SJCRH30 (cell line): ENCODE measurements around the gene ZCCHC7. TPM values are rescaled to one million over a fixed set of nuclear protein-coding genes. Genes with fewer than 3 reads are reported as not detected.

ENCODE experiments used
- DNase-seq, 2 experiments: peaks; one replicate each; pipeline ENCODE4 v3.0.0-alpha.2; 2015 to 2020
- H3K27ac ChIP-seq: fragments of 250-450 bp; sonication (Bioruptor Pico); 2 replicates; pipeline ENCODE4 v1.5.1; 2020; ENCODE audit warnings: mild to moderate bottlenecking, moderate library complexity
- H3K27me3 ChIP-seq: fragments of 250-450 bp; sonication (Bioruptor Pico); 2 replicates; pipeline ENCODE4 v1.5.1; 2020; ENCODE audit warnings: mild to moderate bottlenecking, moderate library complexity
- H3K36me3 ChIP-seq: fragments of 250-450 bp; sonication (Bioruptor Pico); 2 replicates; pipeline ENCODE4 v1.5.1; 2020; ENCODE audit warnings: mild to moderate bottlenecking, moderate library complexity
- H3K4me1 ChIP-seq: fragments of 250-450 bp; sonication (Bioruptor Pico); 2 replicates; pipeline ENCODE4 v1.5.1; 2020; ENCODE audit warnings: mild to moderate bottlenecking, moderate library complexity
- H3K4me3 ChIP-seq: fragments of 250-450 bp; sonication (Bioruptor Pico); 2 replicates; pipeline ENCODE4 v1.5.1; 2020; ENCODE audit warnings: mild to moderate bottlenecking, moderate library complexity
- H3K9me3 ChIP-seq: fragments of 250-450 bp; sonication (Bioruptor Pico); replicated peaks from 2 replicates; pipeline ENCODE4 v1.5.1; 2020; ENCODE audit warnings: mild to moderate bottlenecking, moderate library complexity
- total RNA-seq: library from RNA; depleted of rRNA; stranded (reverse); fragments of >200 nt; shearing (Covaris generic); gene quantifications from 2 replicates; pipeline ENCODE4 v1.2.3, GENCODE V29; 2014

ZCCHC7 gene
- total RNA-seq, 1 experiment from 2014 or later = 19.5 TPM

DNA sequence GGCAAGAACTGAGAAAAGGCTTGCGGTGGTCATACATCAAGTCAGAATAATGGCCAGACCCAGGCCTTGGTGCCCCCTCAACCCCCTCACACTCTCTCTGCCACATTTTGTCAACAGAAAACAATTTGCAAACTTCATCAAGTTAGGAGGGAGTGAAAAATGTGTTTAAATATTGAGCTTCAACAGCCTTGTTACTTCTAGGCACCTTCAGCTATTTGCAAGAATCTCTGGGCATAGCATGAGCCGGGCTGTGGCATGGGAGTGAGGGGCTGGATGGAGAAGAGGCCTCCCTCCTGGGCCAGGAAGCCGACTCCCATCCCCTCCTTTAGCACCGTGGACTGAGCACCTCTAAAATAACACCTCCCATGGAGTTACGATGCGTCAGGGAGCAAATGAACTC is 249.9 kb downstream of the ZCCHC7 start:
- Histone ChIP-seq H3K27ac (no peak overlapping the region), H3K9me3 (no peaks in the 10 kb centered on the region), H3K36me3 (no peaks in the 10 kb centered on the region), H3K27me3 (no peaks in the 10 kb centered on the region), H3K4me3 (no peak overlapping the region), H3K4me1 (no peaks in the 10 kb centered on the region)
- DNase-seq = no peak

DNA sequence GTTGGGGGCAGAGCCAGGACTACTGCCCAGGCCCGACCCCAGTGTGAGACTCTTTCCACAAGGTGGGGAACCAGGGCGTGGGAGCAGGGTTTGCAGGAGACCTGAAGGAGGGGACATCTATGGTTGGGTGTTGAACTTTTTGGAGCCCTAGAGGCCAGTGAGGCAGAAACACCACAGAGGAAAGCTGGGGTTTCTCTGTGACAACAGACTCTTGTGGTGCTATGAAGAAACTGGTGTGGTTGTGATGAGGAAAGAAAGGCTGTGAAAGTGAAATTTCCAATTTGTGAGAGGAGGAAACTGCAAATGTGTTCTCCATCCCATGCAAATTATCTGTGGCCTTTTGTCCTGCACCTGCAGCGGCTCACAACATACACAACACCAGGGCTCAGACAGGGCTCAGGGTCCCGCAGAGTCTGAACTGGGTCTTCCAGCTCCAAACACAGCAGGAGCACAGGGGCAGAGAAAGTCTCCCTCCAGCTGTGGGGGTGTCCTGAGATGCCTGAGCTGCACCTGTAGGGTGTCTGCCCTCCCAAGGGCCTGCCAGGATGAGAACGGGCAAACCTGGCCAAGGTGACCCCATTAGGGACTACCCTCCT is 250.7 kb downstream of the ZCCHC7 start:
- H3K4me3 ChIP-seq = no peak overlapping the region
- no peak for DNase-seq
- no peaks in the 10 kb centered on the region for H3K36me3 ChIP-seq
- no peak overlapping the region for H3K27ac ChIP-seq
- no peaks in the 10 kb centered on the region for H3K27me3 ChIP-seq
- no peaks in the 10 kb centered on the region for H3K9me3 ChIP-seq
- H3K4me1 ChIP-seq = no peaks in the 10 kb centered on the region

DNA sequence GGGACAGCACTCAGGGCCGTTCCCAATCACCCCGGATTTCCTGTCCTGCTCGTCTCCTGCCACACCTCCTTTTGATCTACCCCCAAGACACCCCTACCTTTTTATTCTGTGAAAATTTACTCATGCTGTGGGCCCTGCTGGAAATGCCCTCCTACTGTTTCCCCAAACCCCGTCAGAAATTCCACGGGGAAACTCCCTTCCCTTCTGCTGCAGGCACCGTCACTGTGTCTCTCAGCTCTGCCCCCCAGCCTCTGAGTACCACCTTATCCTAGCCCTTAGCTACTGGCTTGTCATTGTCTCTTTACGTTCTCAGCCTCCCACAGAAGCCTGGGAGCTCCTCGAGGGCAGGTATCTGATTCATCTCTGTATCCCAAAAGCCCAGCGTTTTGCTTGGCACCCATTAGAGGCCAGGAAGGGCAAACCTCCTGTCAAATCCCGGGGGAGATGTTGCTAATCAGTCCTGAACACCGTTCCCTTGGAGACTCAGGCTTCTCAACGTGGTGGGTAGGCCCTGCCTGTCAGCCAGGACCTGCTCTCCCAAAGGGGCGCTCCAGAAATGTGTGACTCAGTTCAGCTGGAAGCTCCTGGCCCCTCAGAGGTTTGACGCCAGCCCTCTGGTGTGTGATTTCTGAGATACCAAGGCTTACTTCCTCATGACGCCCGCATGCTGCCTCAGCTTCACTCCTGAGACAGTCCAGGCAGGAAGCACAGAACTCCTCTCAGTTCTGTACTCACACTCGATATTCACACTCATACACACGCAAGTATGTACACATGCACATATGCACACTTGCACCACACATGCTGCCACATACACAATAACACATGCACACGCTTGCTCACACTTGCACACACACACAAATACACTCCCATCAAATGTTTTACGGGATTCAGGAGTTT is 251.4 kb downstream of the ZCCHC7 start:
- H3K4me3 ChIP-seq = no peak overlapping the region
- H3K27me3 ChIP-seq = no peaks in the 10 kb centered on the region
- H3K9me3 ChIP-seq = no peaks in the 10 kb centered on the region
- no peak for DNase-seq
- H3K36me3 ChIP-seq = no peaks in the 10 kb centered on the region
- no peak overlapping the region for H3K27ac ChIP-seq
- H3K4me1 ChIP-seq = no peaks in the 10 kb centered on the region

DNA sequence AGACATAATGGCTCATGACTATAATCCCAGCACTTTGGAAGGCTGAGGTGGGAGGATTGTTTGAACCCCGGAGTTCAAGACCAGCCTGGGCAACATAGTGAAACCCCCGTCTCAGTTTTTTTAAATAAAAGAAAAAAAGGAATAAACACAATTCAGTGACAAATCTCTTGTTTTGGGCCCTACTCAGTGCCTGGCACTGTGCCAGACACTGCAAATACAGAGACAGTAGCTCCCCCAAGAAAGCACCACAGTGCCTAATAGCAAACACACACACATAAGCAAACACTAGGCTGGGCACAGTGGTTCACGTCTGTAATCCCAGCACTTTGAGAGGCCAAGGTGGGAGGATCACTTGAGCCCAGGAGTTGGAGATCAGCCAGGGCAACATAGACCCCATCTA is 252.5 kb downstream of the ZCCHC7 start:
- no peak for DNase-seq
- Histone ChIP-seq H3K9me3 (no peaks in the 10 kb centered on the region), H3K4me3 (no peak overlapping the region), H3K36me3 (no peaks in the 10 kb centered on the region), H3K27me3 (no peaks in the 10 kb centered on the region), H3K4me1 (no peaks in the 10 kb centered on the region), H3K27ac (no peak overlapping the region)

DNA sequence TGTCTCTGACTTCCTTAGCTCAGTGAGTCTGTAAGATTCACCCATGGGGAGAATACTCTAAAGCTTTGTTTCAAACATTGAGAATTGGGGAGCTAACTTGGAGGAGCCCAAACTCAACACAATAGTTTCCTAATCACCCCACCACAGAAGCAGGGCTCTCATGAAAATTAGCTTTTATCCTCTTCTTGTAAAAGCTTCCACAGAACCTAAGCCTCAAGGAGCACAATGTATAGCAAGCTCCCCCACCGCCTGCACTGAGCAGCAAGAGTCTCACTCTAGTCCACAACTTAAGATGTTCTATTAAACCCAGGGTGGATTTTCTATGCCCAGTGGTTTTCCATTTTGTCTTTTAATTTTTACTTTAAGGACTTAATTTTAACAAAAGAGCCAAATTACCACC is 253.2 kb downstream of the ZCCHC7 start:
- no peak for DNase-seq
- no peaks in the 10 kb centered on the region for H3K36me3 ChIP-seq
- H3K4me3 ChIP-seq = no peak overlapping the region
- H3K9me3 ChIP-seq = no peaks in the 10 kb centered on the region
- H3K27me3 ChIP-seq = no peaks in the 10 kb centered on the region
- no peaks in the 10 kb centered on the region for H3K4me1 ChIP-seq
- no peak overlapping the region for H3K27ac ChIP-seq

DNA sequence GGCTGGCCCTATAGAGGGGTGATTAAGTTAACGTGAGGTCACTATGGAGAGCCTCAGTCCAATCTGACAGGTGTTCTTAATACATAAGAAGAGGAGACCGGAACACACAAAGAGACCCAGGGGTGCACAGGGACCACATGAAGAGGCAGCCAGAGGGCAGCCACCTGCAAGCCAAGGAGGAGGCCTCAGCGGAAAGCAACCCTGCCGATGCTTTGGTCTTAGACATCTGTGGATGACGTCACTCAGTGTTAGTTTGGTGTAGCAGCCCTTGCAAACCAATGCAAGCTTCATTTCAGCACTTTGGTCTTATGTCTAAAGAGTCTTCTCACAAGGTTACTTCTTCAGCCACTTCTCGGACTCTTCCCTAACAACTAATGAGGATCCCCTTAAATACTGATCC is 254.5 kb downstream of the ZCCHC7 start:
- no peaks in the 10 kb centered on the region for H3K36me3 ChIP-seq
- no peak overlapping the region for H3K27ac ChIP-seq
- no peaks in the 10 kb centered on the region for H3K27me3 ChIP-seq
- no peaks in the 10 kb centered on the region for H3K4me1 ChIP-seq
- DNase-seq = no peak
- no peaks in the 10 kb centered on the region for H3K9me3 ChIP-seq
- no peak overlapping the region for H3K4me3 ChIP-seq

DNA sequence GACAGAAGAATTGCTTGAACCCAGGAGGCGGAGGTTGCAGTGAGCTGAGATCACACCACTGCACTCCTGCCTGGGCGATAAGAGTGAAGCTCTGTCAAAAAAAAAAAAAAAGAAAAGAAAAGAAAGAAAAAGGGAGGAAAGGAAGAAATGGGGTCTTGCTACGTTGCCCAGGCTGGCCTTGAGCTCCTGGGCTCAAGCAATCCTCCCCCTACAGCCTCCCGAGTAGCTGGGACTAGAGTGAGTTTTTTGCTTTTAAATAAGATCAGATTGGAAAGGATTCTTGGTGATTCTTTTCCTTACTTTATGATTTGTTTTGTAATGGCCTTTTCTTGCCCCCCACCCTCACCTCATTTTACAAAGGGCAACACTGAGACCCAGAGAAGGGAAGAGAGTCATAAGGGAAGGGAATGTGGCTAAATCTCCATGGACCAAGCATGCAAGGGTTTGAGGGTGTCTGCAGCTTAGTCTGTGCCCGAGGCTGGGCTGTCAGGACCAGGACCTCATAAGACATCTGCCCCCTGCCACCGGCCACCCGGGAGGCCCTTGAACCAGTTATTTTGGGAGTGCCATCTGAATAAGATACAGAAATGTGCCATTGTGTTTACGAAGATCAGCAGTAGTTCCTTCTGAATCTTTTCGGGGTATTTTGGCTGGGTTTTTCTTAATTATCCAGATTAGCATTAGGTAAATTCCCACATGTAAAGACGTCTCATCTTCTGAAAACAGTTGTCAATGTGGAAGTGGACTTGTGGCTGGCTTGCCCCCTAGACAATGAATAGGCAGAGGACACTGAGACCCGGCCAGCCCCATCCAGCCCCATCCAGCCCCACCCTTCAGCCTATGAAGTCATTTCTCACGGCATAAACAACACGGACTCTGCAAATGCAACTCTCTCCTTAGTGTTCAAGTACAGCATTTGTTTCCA is 257.6 kb downstream of the ZCCHC7 start:
- Histone ChIP-seq H3K27me3 (no peaks in the 10 kb centered on the region), H3K9me3 (no peaks in the 10 kb centered on the region), H3K4me3 (no peak overlapping the region), H3K4me1 (no peaks in the 10 kb centered on the region), H3K27ac (no peak overlapping the region), H3K36me3 (no peaks in the 10 kb centered on the region)
- no peak for DNase-seq

DNA sequence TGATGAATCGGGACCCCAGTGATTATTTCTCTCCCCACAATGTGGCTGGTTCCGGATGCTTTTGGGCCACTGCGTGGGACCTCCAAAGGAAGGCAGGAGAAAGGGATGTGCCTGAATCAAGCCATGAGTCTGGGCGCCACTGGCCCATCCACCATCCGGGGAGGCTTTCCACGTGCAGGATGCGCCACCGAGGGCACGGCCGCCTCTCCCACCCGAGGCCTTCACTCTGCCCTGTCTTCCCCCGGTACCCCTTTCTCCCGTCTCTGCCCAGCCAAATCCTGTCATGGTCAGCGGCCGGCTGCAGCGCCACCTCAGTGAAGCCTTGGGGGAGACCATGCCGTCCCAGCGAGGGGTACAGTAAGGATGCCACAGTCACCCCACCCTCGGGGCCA is 258.2 kb downstream of the ZCCHC7 start:
- no peaks in the 10 kb centered on the region for H3K9me3 ChIP-seq
- no peak for DNase-seq
- no peaks in the 10 kb centered on the region for H3K4me1 ChIP-seq
- no peak overlapping the region for H3K27ac ChIP-seq
- no peak overlapping the region for H3K4me3 ChIP-seq
- H3K36me3 ChIP-seq = no peaks in the 10 kb centered on the region
- H3K27me3 ChIP-seq = no peaks in the 10 kb centered on the region

DNA sequence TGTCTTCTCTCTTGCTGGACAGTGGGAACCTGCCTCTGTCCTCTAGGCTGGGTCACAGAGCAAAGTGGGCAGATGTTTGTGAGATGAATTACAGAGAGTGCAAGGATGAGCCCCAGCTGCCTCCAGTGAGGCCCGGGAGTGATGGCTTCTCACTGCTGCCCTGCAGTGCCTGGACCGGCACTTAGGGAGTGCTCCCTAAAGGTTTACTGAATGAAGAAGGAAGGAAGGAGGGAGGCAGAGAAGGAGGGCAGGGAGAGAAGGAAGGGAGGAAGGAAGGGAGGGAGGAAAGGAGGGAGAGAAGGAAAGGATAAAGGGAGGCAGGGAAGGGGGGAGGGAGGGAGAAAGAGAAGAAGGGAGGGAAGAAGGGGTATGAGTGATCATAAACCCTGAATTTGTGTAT is 259.5 kb downstream of the ZCCHC7 start:
- H3K27me3 ChIP-seq = no peaks in the 10 kb centered on the region

DNA sequence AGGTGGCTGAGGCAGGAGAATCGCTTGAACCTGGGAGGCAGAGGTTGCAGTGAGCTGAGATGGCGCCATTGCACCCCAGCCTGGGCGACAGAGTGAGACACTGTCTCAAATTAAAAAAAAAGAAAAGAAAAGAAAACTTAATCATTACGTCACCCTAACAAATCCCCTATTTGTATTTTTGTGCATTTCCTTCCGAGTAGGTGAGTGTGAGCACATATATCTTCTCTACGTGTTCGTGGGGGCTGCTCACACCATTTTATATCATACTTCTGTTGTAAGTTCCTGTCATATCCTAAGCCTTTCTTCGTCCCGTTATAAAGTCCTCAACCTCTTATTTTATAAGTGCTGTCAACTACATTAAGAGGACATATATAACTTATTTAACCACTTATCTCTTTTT is 260.2 kb downstream of the ZCCHC7 start:
- no peak overlapping the region for H3K27ac ChIP-seq
- H3K27me3 ChIP-seq = no peaks in the 10 kb centered on the region
- no peak overlapping the region for H3K4me3 ChIP-seq
- H3K9me3 ChIP-seq = no peaks in the 10 kb centered on the region
- H3K36me3 ChIP-seq = no peaks in the 10 kb centered on the region
- H3K4me1 ChIP-seq = no peaks in the 10 kb centered on the region
- no peak for DNase-seq

More for the DNA sequence above, 259.5 kb downstream of the ZCCHC7 start:
- no peaks in the 10 kb centered on the region for H3K4me1 ChIP-seq
- H3K4me3 ChIP-seq = no peak overlapping the region
- H3K27ac ChIP-seq = no peak overlapping the region
- DNase-seq = no peak
- H3K9me3 ChIP-seq = no peaks in the 10 kb centered on the region
- H3K36me3 ChIP-seq = no peaks in the 10 kb centered on the region

DNA sequence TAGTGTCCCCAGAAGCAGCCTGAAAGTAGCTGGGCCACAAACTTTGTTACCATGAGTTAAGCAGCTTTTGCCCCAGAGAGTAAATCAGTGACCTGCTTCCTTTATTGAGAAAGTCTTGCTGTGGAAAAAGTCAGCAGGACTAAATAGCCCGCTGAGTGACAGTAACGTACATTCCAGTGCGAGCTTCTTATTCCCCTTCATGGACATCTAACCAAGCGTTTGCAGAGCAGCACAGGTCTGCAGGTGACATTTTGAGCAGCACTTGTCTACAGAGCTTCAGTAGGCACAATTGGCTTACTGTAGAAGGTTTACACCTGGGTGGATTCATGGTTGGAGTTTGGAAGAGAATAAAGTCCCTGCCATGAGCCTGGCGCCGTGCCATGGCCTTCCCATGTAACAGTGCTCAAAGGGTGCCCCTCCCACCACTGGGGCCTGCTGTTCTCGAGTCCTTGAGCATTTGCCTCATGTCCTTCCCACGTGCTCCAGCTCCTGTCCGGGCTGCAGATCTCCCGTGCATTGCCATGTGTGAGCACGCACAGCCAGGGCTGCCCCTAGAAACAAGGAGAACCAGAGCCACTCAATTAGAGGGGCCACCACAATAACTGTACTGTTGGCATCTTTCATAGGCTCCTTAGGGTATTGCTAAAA is 260.8 kb downstream of the ZCCHC7 start:
- Histone ChIP-seq H3K9me3 (no peaks in the 10 kb centered on the region), H3K27ac (no peak overlapping the region), H3K27me3 (no peaks in the 10 kb centered on the region), H3K36me3 (no peaks in the 10 kb centered on the region), H3K4me1 (no peaks in the 10 kb centered on the region), H3K4me3 (no peak overlapping the region)
- DNase-seq = no peak

DNA sequence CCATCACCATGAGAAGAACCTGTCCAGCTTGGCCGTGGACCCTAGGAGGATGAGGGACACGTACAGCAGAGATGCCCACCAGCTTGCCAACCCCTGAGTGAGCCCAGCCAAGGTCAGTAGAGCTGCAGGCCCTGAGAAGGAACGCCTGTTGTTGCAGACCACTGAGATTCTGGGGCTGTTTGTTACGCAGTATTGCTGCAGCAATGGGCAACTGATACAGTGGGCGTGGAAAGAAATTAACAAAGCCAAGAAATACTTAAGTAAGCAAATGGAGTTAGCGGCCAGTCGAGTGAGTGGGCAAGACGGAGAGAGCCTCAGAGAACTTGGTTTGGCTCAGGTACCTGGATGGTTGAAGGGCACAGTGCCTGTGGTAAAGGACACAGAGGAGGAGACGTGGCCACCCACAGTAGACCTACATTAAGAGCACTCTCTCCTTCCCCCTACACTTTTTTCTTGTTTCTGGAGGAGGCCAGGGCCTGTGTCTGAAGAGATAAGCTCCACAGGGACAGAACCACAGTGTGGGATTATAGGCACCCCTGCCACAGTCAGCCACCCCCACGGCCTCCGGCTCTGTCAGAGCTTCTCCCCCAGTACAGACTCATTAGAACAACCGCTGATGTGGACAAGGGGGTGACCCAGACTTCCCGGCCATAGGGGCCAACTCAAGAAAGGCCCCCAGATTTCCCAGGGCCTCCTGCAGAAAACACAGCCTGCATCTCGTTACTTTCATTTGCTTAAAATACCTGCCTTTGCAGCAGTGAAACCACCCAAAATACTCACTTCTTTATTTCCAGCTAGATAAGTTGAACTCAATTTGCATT is 262.0 kb downstream of the ZCCHC7 start:
- Histone ChIP-seq H3K27ac (no peak overlapping the region), H3K9me3 (no peaks in the 10 kb centered on the region), H3K4me1 (no peaks in the 10 kb centered on the region), H3K36me3 (no peaks in the 10 kb centered on the region), H3K4me3 (no peak overlapping the region), H3K27me3 (no peaks in the 10 kb centered on the region)
- no peak for DNase-seq

DNA sequence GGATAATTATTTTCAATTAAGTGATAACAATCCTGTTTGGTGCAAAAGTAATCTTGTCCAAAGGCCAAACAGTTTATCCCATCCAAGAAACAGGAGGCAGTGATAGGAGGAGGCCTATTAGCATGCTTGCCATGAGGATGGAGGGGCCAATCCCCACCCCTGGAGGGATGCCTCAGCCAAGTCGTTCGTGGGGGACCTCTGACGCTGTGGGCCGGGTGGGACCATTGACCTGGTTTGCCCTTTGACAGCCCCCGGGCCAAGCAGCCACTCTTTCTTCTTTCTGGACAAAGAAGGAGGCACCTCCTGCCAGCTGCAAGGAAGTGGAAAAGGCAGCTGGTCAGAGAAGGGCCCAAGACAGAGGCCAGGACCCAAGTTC is 262.6 kb downstream of the ZCCHC7 start:
- H3K36me3 ChIP-seq = no peaks in the 10 kb centered on the region
- H3K4me1 ChIP-seq = no peaks in the 10 kb centered on the region
- H3K4me3 ChIP-seq = no peak overlapping the region
- H3K27me3 ChIP-seq = no peaks in the 10 kb centered on the region
- no peak for DNase-seq
- no peak overlapping the region for H3K27ac ChIP-seq
- no peaks in the 10 kb centered on the region for H3K9me3 ChIP-seq

DNA sequence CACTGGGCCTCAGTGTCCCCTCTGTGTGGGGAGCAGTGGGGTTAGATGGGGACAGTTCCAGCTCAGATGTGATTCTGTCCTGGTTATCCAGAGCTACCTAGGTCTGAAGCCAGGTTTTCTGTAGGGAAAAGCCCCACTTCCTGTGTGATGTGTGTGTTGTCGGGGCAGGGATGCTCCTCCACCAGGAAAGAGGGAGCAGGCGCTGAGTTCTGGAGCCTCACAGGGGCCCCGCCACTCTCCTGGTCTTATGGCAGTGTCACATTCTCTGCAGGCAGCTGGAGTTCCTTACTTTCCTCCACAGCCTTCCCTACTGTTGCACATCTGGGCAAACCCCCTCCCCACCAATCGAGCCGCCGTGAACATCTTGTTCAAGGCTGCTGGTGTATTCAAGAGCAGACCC is 263.0 kb downstream of the ZCCHC7 start:
- DNase-seq = no peak
- Histone ChIP-seq H3K4me3 (no peak overlapping the region), H3K27ac (no peak overlapping the region)

More for the DNA sequence above, 263.0 kb downstream of the ZCCHC7 start:
- H3K9me3 ChIP-seq = no peaks in the 10 kb centered on the region
- H3K36me3 ChIP-seq = no peaks in the 10 kb centered on the region
- H3K4me1 ChIP-seq = no peaks in the 10 kb centered on the region
- H3K27me3 ChIP-seq = no peaks in the 10 kb centered on the region
